Measurements from ENCODE around the gene EHD2.
A peak's percentile ranks its signal among the peaks of the same experiment; 100 is the strongest.
"Not testable (repeated sequence)": the region's sequence is repeated elsewhere in the genome, so short reads cannot be mapped to it uniquely, and the experiment has no call there.

EHD2 gene

DNA sequence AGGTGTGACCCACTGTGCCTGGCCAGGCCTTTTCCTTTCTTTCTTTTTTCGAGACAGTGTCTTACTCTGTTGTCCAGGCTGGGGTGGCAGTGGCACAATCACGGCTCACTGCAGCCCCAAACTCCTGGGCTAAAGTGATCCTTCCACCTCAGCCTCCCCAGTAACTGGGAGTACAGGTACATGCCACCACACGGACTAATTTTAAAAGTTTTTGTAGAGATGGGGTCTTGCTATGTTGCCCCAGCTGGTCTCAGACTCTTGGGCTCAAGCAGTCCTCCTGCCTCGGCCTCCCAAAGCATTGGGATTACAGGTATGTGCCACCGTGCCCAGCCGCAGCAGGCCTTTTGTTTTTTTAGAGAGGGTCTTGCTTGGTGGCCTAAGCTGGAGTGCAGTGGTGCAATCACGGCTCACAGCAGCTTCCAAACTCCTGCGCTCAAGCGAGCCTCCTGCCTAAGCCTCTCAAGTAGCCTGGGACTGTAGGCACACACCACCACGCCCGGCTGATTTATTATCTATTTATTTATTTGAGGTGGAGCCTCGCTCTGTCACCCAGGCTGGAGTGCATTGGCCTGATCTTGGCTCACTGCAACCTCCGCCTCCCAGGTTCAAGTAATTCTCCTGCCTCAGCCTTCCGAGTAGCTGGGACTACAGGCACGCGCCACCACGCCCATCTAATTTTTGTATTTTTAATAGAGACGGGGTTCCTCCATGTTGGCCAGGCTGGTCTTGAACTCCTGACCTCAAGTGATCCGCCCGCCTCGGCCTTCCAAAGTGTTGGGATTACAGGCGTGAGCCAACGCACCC is 64.2 kb downstream of the EHD2 start:
- DNase-seq: not testable (repeated sequence)

DNA sequence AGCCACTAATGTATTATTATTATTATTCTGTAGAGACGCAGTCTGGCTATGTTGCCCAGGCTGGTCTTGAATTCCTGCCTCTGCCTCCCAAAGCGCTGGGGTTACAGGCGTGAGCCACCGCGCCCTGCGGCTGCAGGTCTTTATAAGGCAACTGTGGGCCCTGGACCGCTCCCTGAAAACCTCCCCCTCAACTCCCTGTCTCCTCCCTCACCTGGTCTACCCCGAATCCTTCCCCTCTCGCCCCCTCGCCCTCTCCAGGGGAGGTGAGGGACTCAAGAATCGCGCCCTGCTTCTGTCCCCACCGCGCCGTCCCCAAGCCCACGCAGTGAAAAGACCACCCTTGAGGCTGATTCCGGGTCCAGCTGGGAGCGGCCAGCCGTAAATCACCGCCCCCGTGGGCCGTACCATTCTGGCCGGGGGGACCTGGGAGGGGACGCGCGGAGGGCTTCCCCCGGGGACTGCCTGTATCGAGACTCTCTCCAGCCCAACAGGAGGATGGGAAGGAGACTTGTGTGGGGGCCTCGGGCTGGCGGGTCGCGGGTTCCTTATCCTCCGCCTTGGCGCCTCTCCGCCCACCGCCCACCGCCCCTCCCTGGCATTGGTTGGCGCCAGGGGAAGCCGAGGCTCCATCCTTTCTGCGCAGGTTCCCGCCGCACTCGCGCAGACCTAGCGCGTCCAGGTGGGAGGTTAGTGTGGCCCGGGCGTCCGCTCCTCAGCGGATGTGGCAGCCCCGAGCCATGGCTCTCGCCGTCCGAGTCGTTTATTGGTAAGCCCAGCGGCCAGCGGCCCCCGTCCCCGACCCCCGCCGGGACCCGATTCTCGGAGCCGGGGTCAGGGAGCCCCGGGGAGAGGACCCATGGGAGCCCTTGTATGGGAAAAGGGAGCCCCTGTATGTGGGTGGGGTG is 65.1 kb downstream of the EHD2 start, which contains the start of gene SELENOW:
Gene SELENOW (plus strand): TSS at position 655 of the 905 bp plus-strand sequence. CDS start 83 bp downstream, at position 738.
- DNase-seq: peak; percentile 73

DNA sequence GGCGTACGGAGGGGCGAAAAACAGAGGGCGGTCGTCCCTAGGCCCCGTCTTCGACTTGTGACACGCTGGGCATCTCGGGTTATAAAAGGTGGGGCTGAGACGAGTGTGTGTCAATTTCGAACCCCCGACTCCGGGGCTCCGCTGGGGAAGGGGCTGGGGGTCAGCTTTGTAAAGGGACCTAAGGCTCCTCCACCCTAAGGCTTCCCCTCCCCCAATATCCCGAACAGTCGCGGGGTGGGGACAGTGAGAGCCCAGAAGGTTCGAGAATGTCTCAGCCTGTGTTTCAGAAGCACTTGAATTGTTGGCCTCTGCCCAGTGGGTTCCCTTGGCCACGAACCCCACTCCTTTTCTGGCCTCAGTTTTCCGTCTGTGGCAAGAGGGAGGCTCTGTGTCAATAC is 65.7 kb downstream of the EHD2 start:
- peak; percentile 6 for DNase-seq

DNA sequence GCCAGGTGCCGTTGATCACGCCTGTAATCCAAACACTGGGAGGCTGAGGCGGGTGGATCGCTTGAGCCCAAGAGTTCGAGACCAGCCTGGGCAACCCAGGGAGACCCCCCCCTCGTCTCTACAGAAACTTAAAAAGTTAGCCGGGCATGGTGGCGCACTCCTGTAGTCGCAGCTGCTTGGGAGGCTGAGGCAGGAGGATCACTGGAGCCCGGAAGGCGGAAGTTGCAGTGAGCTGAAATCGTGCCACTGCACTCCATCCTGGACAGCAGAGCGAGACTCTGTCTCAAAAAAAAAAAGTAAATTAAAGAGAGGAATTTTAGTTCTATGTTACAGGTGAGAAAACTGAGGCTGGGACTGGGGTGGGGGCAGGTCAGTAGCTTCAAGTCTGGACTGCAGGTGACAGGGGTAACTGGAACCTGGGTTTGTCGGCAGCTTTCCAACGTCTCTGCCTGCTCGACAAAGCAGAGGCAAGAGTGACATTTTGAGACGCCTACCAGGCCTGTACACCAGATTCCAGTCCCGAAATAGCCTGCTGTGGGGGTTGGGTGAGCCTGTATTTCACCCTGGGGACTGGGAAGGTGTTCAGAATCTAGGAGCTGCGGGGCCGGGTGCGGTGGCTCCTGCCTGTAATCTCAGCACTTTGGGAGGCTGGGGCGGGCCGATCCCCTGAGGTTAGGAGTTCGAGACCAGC is 66.4 kb downstream of the EHD2 start:
- no peak for DNase-seq

DNA sequence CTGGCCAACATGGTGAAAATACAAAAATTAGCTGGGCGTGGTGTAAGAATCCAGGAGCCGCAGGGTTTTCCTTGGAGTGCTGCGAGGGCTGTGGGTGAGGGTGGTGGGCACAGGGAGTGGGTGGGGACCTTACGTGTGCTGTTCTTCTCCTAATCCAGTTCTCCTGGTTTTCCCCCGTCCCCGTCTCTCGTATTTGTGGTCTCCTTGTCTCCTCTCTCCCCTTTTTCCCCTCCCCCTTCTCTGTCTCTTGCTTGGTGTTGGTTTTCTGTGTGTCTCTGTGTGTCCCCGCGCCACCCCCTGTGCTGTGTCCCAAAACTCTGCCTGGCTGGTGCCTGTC is 67.0 kb downstream of the EHD2 start:
- DNase-seq: no peak

DNA sequence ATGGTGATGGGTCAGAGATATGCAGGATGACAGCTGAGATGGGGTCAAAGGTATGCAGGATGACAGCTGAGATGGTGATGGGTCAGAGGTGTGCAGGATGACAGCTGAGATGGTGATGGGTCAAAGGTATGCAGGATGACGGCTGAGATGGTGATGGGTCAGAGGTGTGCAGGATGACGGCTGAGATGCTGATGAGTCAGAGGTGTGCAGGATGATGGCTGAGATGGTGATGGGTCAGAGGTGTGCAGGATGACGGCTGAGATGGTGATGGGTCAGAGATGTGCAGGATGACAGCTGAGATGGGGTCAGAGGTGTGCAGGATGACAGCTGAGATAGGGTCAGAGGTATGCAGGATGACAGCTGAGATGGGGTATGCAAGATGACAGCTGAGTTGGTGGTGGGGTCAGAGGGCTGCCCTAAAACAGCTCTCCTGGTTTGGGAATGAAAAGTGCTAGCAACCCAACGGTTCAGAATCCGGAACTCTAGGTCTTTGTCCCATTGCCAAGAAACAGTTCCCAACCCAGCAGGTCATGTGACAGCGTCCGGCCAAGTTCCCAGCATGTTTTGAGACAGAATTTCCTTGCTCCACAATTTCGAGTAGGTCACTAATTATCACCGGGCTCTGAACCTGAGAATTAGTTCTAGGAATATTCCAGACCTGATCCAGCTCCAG is 68.5 kb downstream of the EHD2 start:
- no peak for DNase-seq

DNA sequence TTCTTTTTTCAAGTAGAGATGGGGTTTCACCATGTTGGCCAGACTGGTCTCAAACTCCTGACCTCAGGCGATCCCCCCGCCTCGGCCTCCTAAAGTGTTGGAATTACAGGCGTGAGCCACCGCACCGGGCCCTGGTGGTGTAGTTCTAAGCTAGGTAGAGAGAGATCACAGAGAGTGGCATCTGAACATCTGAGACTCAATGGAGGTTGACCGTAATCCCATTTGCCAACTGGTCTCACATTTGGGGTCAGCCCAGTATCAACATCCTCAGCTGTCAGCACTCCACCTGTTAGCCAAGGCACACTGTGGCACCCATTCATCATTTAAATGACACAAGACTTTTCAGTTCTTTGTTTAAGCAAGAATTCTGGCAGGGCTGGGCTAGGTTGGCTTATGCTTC is 73.3 kb downstream of the EHD2 start:
- no peak for DNase-seq

DNA sequence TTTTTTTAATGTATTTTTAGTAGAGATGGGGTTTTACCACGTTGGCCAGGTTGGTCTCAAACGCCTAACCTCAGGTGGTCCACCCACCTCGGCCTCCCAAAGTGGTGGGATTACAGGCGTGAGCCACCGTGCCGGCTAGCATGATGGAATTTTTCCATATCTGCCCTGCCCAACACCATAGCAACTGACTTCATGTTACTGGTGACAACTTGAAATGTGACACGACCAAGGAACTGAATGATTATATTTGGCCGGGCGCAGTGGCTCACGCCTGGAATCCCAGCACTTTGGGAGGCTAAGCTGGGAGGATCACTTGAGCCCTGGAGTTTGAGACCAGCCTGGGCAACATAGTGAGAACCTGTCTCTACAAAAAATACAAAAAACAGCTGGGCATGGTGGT is 74.1 kb downstream of the EHD2 start:
- not testable (repeated sequence) for DNase-seq

DNA sequence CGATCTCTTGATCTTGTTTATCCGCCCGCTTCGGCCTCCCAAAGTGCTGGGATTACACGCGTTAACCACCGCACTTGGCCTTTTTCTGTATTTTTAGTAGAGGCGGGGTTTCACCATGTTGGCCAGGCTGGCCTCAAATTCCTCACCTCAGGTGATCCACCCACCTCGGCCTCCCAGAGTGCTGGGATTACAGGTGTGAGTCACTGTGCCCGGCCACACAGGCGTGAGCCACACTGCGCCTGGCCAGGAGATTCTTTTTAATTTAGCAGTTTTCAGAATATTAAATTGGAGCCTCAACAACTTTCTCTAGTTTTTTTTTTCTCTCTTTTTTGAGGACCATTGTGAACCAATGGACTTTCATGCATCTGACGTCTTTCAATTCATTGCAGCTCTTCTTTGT is 76.6 kb downstream of the EHD2 start:
- not testable (repeated sequence) for DNase-seq

DNA sequence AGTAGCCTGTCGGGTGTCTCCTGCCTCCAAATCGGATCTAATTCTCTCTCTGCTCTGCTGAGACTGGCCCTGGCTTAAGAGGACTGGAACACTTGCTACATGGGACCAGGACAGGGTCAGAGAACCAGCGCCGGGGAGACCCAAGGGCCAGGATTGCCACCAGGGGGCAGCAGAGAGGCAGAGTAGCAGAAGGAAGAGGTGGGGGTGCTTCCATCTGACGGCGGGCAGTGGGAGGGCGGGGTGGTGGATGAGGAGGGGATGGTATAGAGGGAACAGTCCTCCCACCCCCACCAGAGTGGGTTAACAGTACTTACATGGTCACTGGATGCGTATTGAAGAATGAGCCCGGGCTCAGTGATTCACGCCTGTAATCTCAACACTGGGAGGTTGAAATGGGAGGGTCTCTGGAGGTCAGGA is 77.2 kb downstream of the EHD2 start:
- no peak for DNase-seq

DNA sequence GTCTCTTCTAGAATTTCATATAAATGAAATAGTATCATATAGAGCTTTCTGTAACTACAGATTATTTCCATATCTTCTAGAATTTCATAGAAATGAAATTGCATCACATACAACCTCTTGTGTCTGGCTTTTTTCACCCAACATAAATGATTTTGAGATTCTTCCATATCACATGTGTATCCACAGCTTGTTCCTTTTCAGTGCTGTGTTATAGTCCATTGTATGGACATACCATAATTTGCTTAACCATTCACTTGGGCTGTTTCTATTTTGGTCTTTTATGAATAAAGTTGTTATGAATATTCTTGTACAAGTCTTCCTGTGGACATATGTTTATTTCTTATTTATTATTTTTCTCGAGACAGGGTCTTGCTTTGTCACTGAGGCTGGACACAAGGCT is 79.4 kb downstream of the EHD2 start:
- DNase-seq: no peak

Measured in DMS79 treated with DMSO at 0.1 percent for 48 hours (cell line).